Common myeloid progenitor, CD34-positive (primary cell): ENCODE results near the gene ELOA.
A peak's percentile ranks its signal among the peaks of the same experiment; 100 is the strongest.

Experiments used
- CTCF ChIA-PET: fragments of 350-600 bp; sonication (Branson Sonifier 250); formaldehyde crosslinking; loops from one replicate; lab custom pipeline; 2021; ENCODE audit warnings: antibody characterized with exemption; lab: Charles Lee
- POLR2A ChIA-PET: fragments of 350-600 bp; sonication (Branson Sonifier 250); formaldehyde crosslinking; loops from one replicate; lab custom pipeline; 2021; ENCODE audit warnings: antibody characterized with exemption; lab: Charles Lee
- DNase-seq, 3 donors: peaks; one replicate each; pipeline versions ENCODE4 v3.0.0 to v3.0.0-alpha.2; 2013
- H3K27ac ChIP-seq, 2 experiments: 1 replicate in 1 of 2; 2 replicates in 1 of 2; pipeline ENCODE4 v1.7.0; 2013; ENCODE audit warnings: inconsistent platforms in 2 of 2, low read length in 2 of 2, mild to moderate bottlenecking in 2 of 2, low read depth in 1 of 2, moderate library complexity in 1 of 2; ENCODE audit not compliant: severe bottlenecking in 2 of 2, insufficient read depth in 1 of 2, poor library complexity in 1 of 2
- H3K27me3 ChIP-seq, 5 experiments: replicated peaks in 2 of 5; 1 replicate in 3 of 5; 2 replicates in 2 of 5; pipeline versions ENCODE4 v1.6.1 to v1.7.0; 2013; ENCODE audit warnings: low read length in 4 of 5, mild to moderate bottlenecking in 2 of 5, moderate library complexity in 2 of 5, inconsistent platforms in 1 of 5; ENCODE audit not compliant: insufficient read depth in 5 of 5, control insufficient read depth in 4 of 5
- H3K36me3 ChIP-seq, 4 experiments: 1 replicate in 2 of 4; 2 replicates in 2 of 4; pipeline versions ENCODE4 v1.6.1 to v1.7.0; 2013; ENCODE audit warnings: low read length in 3 of 4, control low read depth in 1 of 4, mild to moderate bottlenecking in 1 of 4; ENCODE audit not compliant: control insufficient read depth in 4 of 4, insufficient read depth in 4 of 4
- H3K4me1 ChIP-seq, 4 experiments: 1 replicate in 3 of 4; 2 replicates in 1 of 4; pipeline versions ENCODE4 v1.6.1 to v1.7.1; 2013; ENCODE audit warnings: low read length in 3 of 4, mild to moderate bottlenecking in 3 of 4, control low read depth in 1 of 4, inconsistent platforms in 1 of 4, moderate library complexity in 1 of 4; ENCODE audit not compliant: control insufficient read depth in 4 of 4, insufficient read depth in 4 of 4; ENCODE audit errors: control extremely low read depth in 1 of 4
- H3K4me3 ChIP-seq, 7 experiments: 1 replicate in 4 of 7; 2 replicates in 3 of 7; pipeline versions ENCODE4 v1.5.1 to v1.7.0; 2013; ENCODE audit warnings: mild to moderate bottlenecking in 7 of 7, low read length in 6 of 7, moderate library complexity in 6 of 7, inconsistent platforms in 2 of 7, low read depth in 2 of 7, control low read depth in 1 of 7; ENCODE audit not compliant: insufficient read depth in 4 of 7, control insufficient read depth in 1 of 7; ENCODE audit errors: extremely low read depth in 1 of 7
- H3K9me3 ChIP-seq, 5 experiments: 1 replicate in 4 of 5; 2 replicates in 1 of 5; pipeline versions ENCODE4 v1.6.1 to v1.7.1; 2013; ENCODE audit warnings: low read length in 4 of 5, mild to moderate bottlenecking in 2 of 5, inconsistent platforms in 1 of 5, low read depth in 1 of 5, moderate library complexity in 1 of 5; ENCODE audit not compliant: control insufficient read depth in 4 of 5, insufficient read depth in 2 of 5; ENCODE audit errors: control extremely low read depth in 1 of 5
- WGBS: methylation state at CpG from one replicate; pipeline ENCODE4 v1.1.5; 2013; ENCODE audit not compliant: insufficient coverage; 5-methylcytosine and 5-hydroxymethylcytosine counted together

Gene ELOA

GRCh38 chr1:23804183-23804835 lies 61.0 kb downstream of the ELOA start:
- DNase-seq = peak in 1 of 3 donors; percentile 41
- Histone ChIP-seq H3K27ac (no peak overlapping the region), H3K27me3 (no peaks in the 10 kb centered on the region), H3K9me3 (no peaks in the 10 kb centered on the region), H3K4me1 (peaks cover 3 to 43% (median 35%) of the 10 kb centered on the region in 4 experiments), H3K36me3 (peaks cover 2 to 10% (median 8%) of the 10 kb centered on the region in 4 experiments), H3K4me3 (no peak overlapping the region)
- ChIA-PET CTCF (interaction anchor here (0.9 to 3.2 kb wide), 4 partner anchors 33 to 112 kb away, joined by 3 to 18 read pairs (median 4); no protein-coding TSS in a partner anchor), POLR2A (interaction anchor here (0.6 kb wide), 1 partner anchor 153 kb away, joined by 3 read pairs; no protein-coding TSS in a partner anchor)
- over 99% methylated on average over 7 of the region's 7 CpGs for WGBS

GRCh38 chr1:23805025-23805424 lies 61.8 kb downstream of the ELOA start:
- no peak for DNase-seq
- H3K9me3 ChIP-seq = no peaks in the 10 kb centered on the region
- H3K36me3 ChIP-seq = peaks cover 2 to 10% (median 8%) of the 10 kb centered on the region in 4 experiments
- ChIA-PET CTCF (interaction anchor here (0.7 to 8.1 kb wide), 4 partner anchors 8 to 314 kb away, joined by 3 to 108 read pairs (median 3); no protein-coding TSS in a partner anchor), POLR2A (interaction anchor here (0.6 kb wide), 1 partner anchor 28 kb away, joined by 4 read pairs; no protein-coding TSS in a partner anchor)
- H3K27me3 ChIP-seq = no peaks in the 10 kb centered on the region
- H3K4me1 ChIP-seq = peaks cover 4 to 43% (median 32%) of the 10 kb centered on the region in 4 experiments
- 100% methylated on average over 2 of the region's 2 CpGs for WGBS
- no peak overlapping the region for H3K4me3 ChIP-seq
- no peak overlapping the region for H3K27ac ChIP-seq

GRCh38 chr1:23806280-23806679 lies 63.0 kb downstream of the ELOA start:
- POLR2A ChIA-PET = no interaction called here
- Histone ChIP-seq H3K9me3 (no peaks in the 10 kb centered on the region), H3K36me3 (peaks cover 2 to 10% (median 8%) of the 10 kb centered on the region in 4 experiments), H3K27me3 (no peaks in the 10 kb centered on the region), H3K27ac (no peak overlapping the region), H3K4me3 (no peak overlapping the region), H3K4me1 (peaks cover 6 to 52% (median 39%) of the 10 kb centered on the region in 4 experiments)
- WGBS = 80% methylated on average over 5 of the region's 6 CpGs
- CTCF ChIA-PET = interaction anchor here (0.6 to 8.1 kb wide), 4 partner anchors 9 to 112 kb away, joined by 3 to 108 read pairs (median 7); no protein-coding TSS in a partner anchor
- no peak for DNase-seq

GRCh38 chr1:23807453-23807852 lies 64.2 kb downstream of the ELOA start:
- ChIA-PET CTCF (interaction anchor here (0.6 to 8.1 kb wide), 12 partner anchors 10 to 148 kb away, joined by 3 to 108 read pairs (median 4); partner anchors contain the start of gene CNR2), POLR2A (interaction anchor here (0.7 kb wide), 1 partner anchor 109 kb away, joined by 3 read pairs; no protein-coding TSS in a partner anchor)

GRCh38 chr1:23809751-23810171 lies 66.5 kb downstream of the ELOA start:
- 19% methylated on average over 6 of the region's 6 CpGs for WGBS
- H3K27me3 ChIP-seq = no peaks in the 10 kb centered on the region
- H3K4me1 ChIP-seq = peaks cover 6 to 53% (median 39%) of the 10 kb centered on the region in 4 experiments
- ChIA-PET CTCF (interaction anchor here (0.6 to 8.1 kb wide), 31 partner anchors 8 to 165 kb away, joined by 3 to 108 read pairs (median 7); partner anchors contain the start of genes CNR2, FUCA1, GALE and HMGCL), POLR2A (no interaction called here)
- H3K9me3 ChIP-seq = no peaks in the 10 kb centered on the region
- no peak overlapping the region for H3K4me3 ChIP-seq
- H3K36me3 ChIP-seq = peaks cover 2 to 20% (median 16%) of the 10 kb centered on the region in 4 experiments
- H3K27ac ChIP-seq = no peak overlapping the region
- DNase-seq = peak; percentile 89 to 94 (median 94)

More at GRCh38 chr1:23807453-23807852, 64.2 kb downstream of the ELOA start:
- Histone ChIP-seq H3K27ac (no peak overlapping the region), H3K4me1 (peaks cover 6 to 56% (median 39%) of the 10 kb centered on the region in 4 experiments), H3K27me3 (no peaks in the 10 kb centered on the region), H3K4me3 (peak overlapping the region in 2 of 7 experiments; percentile 6 to 12), H3K36me3 (peaks cover 2 to 13% (median 10%) of the 10 kb centered on the region in 4 experiments), H3K9me3 (no peaks in the 10 kb centered on the region)
- peak; percentile 42 to 89 (median 87) for DNase-seq
- 0% methylated on average over 2 of the region's 3 CpGs for whole genome bisulfite sequencing

- H3K36me3 ChIP-seq = peaks cover 3 to 23% (median 17%) of the 10 kb centered on the region in 4 experiments
Observed at GRCh38 chr1:23810818-23811540, 67.7 kb downstream of the ELOA start.

More at GRCh38 chr1:23810818-23811540, 67.7 kb downstream of the ELOA start:
- peak; percentile 89 to 96 (median 95) for DNase-seq
- Histone ChIP-seq H3K27ac (no peak overlapping the region), H3K27me3 (no peaks in the 10 kb centered on the region), H3K4me1 (peaks cover 6 to 51% (median 41%) of the 10 kb centered on the region in 4 experiments), H3K4me3 (no peak overlapping the region), H3K9me3 (no peaks in the 10 kb centered on the region)
- POLR2A ChIA-PET = interaction anchor here (0.6 to 1.2 kb wide), 4 partner anchors 9 to 87 kb away, joined by 3 to 4 read pairs (median 3); partner anchors contain the start of gene HMGCL
- 20% methylated on average over 3 of the region's 3 CpGs for WGBS
- CTCF ChIA-PET = interaction anchor here (0.7 to 8.1 kb wide), 34 partner anchors 8 to 301 kb away, joined by 3 to 108 read pairs (median 7); partner anchors contain the start of genes CNR2, FUCA1, GALE and HMGCL
